ENCODE results near the gene ZBTB38.

DNA sequence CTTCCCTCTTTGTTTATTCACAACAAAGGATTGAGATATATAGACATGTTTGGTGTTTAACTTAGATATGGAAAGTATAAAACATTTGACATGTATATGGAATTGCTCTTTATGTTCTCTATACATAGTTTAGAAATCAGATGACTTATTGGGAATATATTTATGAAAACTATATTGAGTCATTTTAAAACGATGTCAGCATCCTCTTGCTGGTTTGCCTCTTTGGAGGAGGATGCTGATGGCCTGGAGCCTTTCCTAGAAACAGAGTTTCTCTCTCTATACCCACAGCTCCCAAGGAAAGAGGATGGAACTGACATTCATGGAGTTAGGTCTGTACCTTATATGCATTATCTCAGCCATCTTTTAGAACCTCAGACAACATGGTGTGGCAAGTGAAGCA lies 40.3 kb downstream of the ZBTB38 start:
- TF ChIP-seq, protein P1, sequence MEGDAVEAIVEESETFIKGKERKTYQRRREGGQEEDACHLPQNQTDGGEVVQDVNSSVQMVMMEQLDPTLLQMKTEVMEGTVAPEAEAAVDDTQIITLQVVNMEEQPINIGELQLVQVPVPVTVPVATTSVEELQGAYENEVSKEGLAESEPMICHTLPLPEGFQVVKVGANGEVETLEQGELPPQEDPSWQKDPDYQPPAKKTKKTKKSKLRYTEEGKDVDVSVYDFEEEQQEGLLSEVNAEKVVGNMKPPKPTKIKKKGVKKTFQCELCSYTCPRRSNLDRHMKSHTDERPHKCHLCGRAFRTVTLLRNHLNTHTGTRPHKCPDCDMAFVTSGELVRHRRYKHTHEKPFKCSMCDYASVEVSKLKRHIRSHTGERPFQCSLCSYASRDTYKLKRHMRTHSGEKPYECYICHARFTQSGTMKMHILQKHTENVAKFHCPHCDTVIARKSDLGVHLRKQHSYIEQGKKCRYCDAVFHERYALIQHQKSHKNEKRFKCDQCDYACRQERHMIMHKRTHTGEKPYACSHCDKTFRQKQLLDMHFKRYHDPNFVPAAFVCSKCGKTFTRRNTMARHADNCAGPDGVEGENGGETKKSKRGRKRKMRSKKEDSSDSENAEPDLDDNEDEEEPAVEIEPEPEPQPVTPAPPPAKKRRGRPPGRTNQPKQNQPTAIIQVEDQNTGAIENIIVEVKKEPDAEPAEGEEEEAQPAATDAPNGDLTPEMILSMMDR (IDR thresholded peaks at IDR 0.05), result no peak
- TF ChIP-seq POLR2A (IDR thresholded peaks at IDR 0.05), result no peak

Data from breast epithelium (tissue), 3 donors.